ENCODE data around the gene TAPT1. TPM values are rescaled to one million over a fixed set of nuclear protein-coding genes. Genes with fewer than 3 reads are reported as not detected.

TAPT1 gene
- total and polyA plus RNA-seq, 8 donors = 7.3 to 27.7 (median 19.2) TPM

DNA sequence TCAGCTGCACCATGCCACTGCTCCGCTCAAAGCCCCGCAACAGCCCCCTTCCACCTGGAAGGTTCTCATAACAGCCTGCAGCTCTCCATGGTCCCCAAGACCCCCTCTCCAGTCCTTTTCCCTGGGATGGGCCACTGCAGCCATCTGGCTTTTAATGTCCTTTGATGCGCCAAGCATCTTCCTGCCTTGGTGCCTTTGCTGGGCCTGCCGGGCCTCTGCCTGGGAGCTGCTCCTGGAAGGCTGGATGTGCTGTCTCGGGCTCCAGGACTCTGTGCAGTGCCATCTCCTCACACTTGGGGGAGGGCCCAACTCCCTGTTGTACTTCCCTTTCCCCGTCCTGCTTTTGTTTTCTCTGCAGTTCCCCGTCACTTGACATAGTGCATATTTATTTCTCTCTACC is 60.3 kb downstream of the TAPT1 start:
- TF ChIP-seq, protein P1, sequence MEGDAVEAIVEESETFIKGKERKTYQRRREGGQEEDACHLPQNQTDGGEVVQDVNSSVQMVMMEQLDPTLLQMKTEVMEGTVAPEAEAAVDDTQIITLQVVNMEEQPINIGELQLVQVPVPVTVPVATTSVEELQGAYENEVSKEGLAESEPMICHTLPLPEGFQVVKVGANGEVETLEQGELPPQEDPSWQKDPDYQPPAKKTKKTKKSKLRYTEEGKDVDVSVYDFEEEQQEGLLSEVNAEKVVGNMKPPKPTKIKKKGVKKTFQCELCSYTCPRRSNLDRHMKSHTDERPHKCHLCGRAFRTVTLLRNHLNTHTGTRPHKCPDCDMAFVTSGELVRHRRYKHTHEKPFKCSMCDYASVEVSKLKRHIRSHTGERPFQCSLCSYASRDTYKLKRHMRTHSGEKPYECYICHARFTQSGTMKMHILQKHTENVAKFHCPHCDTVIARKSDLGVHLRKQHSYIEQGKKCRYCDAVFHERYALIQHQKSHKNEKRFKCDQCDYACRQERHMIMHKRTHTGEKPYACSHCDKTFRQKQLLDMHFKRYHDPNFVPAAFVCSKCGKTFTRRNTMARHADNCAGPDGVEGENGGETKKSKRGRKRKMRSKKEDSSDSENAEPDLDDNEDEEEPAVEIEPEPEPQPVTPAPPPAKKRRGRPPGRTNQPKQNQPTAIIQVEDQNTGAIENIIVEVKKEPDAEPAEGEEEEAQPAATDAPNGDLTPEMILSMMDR (IDR thresholded peaks at IDR 0.05) = no peak
- intact Hi-C loops (cut with DNase I) = no loop called here
- H3K36me3 ChIP-seq = peaks cover 0 to 39% (median 8%) of the 10 kb centered on the region in 3 donors
- DNase-seq (no peak), ATAC-seq (no peak), FAIRE-seq (no peak)
- H3K4me3 ChIP-seq = no peak overlapping the region
- no peaks in the 10 kb centered on the region for H3K27me3 ChIP-seq
- H3K27ac ChIP-seq = no peak overlapping the region
- 96 to 97% methylated on average over 7 of the region's 7 CpGs for WGBS, 2 donors
- H3K9me3 ChIP-seq = no peaks in the 10 kb centered on the region
- no peaks in the 10 kb centered on the region for H3K4me1 ChIP-seq

DNA sequence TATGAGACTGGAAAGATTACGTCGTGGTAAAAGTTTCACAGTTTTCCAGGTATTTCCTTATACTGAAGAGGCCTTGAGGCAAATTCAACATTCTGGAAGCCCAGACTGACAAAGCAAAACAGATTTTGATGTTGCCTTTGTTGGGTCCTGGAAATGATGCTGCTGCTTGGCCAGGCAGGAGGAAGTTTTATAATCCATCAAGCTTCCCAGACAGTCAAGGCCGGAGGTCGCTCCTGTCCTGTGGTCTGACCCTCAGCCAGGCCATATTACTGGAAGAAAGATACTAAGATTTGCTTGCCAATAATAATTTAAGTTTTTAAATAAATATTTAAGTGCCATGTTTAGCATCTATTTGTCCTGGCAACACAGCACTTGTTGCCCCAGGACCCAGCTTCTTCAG is 63.4 kb downstream of the TAPT1 start:
- Histone ChIP-seq H3K4me3 (no peak overlapping the region), H3K27ac (no peak overlapping the region), H3K4me1 (peaks cover 0 to 14% (median 6%) of the 10 kb centered on the region in 3 donors), H3K9me3 (no peaks in the 10 kb centered on the region), H3K36me3 (peaks cover 0 to 30% (median 8%) of the 10 kb centered on the region in 3 donors), H3K27me3 (no peaks in the 10 kb centered on the region)
- TF ChIP-seq, protein P1 (IDR thresholded peaks at IDR 0.05) = no peak
- intact Hi-C loops (cut with DNase I) = no loop called here
- DNase-seq (no peak), FAIRE-seq (no peak), ATAC-seq (no peak)
- 85 to 90% methylated on average over 4 of the region's 4 CpGs for WGBS, 2 donors

DNA sequence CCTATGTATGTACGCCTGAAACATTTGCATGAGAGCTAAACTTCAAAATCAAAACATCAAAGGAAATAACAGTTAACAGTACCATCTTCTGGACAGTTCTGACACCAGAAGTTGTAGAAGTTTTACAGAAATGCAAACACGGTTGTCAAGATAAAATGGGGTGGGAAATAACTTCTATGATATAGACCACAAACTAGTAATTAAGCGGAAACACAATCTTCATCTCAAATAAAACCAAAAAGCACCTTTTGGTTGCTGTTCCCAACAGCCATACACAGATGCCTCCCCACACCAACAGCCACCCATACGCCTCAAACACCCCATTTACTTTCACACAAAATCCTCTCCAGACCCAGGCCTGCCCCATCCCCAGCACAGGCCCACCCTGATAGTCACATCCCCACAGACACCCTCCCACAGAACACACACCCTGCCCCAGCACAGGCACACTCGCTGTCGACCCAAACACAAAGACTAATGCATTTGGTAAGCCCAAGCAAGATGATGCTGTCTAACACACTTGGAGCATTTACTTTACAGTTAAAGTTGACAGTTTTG is 64.3 kb downstream of the TAPT1 start:
- no peak overlapping the region for H3K27ac ChIP-seq
- peaks cover 0 to 30% (median 8%) of the 10 kb centered on the region in 3 donors for H3K36me3 ChIP-seq
- intact Hi-C loops (cut with DNase I) = no loop called here
- WGBS, 2 donors = 79 to 83% methylated on average over 6 of the region's 6 CpGs
- FAIRE-seq (no peak), DNase-seq (no peak), ATAC-seq (no peak)
- no peaks in the 10 kb centered on the region for H3K9me3 ChIP-seq
- H3K27me3 ChIP-seq = no peaks in the 10 kb centered on the region
- TF ChIP-seq, protein P1 (IDR thresholded peaks at IDR 0.05) = no peak
- H3K4me3 ChIP-seq = no peak overlapping the region
- H3K4me1 ChIP-seq = peaks cover 0 to 14% (median 6%) of the 10 kb centered on the region in 3 donors

DNA sequence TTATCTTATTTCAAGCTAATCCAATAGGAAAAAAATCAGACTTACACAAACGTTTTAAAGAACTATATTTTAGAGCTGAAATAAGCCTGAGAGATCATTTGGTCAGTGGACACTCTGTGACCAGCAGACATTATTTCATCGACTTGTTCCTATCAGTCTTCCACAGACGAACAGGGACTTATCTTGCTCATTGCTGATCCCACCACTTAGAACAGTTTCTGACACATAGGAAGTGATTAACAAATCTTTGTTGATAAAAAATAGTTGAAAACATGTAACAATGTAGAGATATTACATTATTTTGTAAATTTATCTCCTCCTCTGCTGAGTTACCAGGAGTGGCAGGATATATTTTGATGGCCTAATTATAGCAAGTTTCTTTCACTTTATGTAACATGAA is 65.8 kb downstream of the TAPT1 start:
- peaks cover 0 to 14% (median 6%) of the 10 kb centered on the region in 3 donors for H3K4me1 ChIP-seq
- TF ChIP-seq, protein P1 (IDR thresholded peaks at IDR 0.05) = no peak
- FAIRE-seq (no peak), ATAC-seq (no peak), DNase-seq (no peak)
- H3K36me3 ChIP-seq = peaks cover 0 to 17% (median 8%) of the 10 kb centered on the region in 3 donors
- H3K27me3 ChIP-seq = no peaks in the 10 kb centered on the region
- no peaks in the 10 kb centered on the region for H3K9me3 ChIP-seq
- no peak overlapping the region for H3K27ac ChIP-seq
- intact Hi-C loops (cut with DNase I) = no loop called here
- H3K4me3 ChIP-seq = no peak overlapping the region
- 89% methylated on average over 3 of the region's 3 CpGs for WGBS, 2 donors

DNA sequence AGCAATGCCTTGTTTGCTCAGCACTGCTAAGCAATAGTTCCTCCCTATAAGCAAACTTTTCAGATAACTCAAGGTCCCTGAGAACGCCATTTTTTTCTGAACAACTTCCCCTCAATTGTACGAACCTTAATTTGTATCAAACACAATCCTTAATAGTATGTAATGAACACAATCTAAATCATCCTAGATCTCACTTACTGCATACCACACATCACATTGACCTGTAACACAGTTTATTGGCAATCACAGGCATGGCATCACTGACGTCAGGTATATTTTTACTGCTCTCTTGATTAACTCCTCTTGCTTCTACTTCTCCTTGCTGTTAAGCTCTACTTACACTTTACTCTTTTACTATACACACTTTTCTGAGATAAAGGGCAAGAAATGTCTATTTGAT is 67.0 kb downstream of the TAPT1 start:
- WGBS, 2 donors = 55 to 57% methylated on average over 3 of the region's 3 CpGs
- ATAC-seq (no peak), FAIRE-seq (peak; percentile 61), DNase-seq (no peak)
- H3K36me3 ChIP-seq = peaks cover 0 to 10% (median 8%) of the 10 kb centered on the region in 3 donors
- H3K27ac ChIP-seq = no peak overlapping the region
- no peaks in the 10 kb centered on the region for H3K27me3 ChIP-seq
- TF ChIP-seq, protein P1 (IDR thresholded peaks at IDR 0.05) = no peak
- H3K4me3 ChIP-seq = no peak overlapping the region
- H3K4me1 ChIP-seq = peaks cover 0 to 14% (median 6%) of the 10 kb centered on the region in 3 donors
- H3K9me3 ChIP-seq = no peaks in the 10 kb centered on the region
- intact Hi-C loops (cut with DNase I) = no loop called here

All from pancreas (tissue), 10 donors.